OCI-LY3 (cell line): ENCODE data around the gene CXCL6.

Source experiments
- H2AFZ ChIP-seq: fragments of 200-600, 300-600 bp; shearing (Covaris generic); 2 replicates; pipeline ENCODE4 v1.6.0; 2014; ENCODE audit warnings: antibody characterized with exemption, low read depth, low read length
- H3K27ac ChIP-seq: fragments of 200-600, 300-600 bp; sonication (generic); 2 replicates; pipeline ENCODE4 v1.5.1; 2014; ENCODE audit warnings: mild to moderate bottlenecking, low read length, moderate library complexity, mixed read lengths
- H3K27me3 ChIP-seq: fragments of 200-600, 300-600 bp; sonication (generic); 2 replicates; pipeline ENCODE4 v1.6.1; 2014; ENCODE audit warnings: low read depth, low read length, mixed read lengths
- H3K36me3 ChIP-seq: fragments of 200-600, 300-600 bp; sonication (generic); replicated peaks from 2 replicates; pipeline ENCODE3; 2014; ENCODE audit warnings: low read depth, low read length, mixed read lengths
- H3K4me1 ChIP-seq: fragments of 300-600, 200-600 bp; sonication (generic); 2 replicates; pipeline ENCODE4 v1.6.1; 2014; ENCODE audit warnings: low read length, mixed read lengths
- H3K4me2 ChIP-seq: fragments of 200-600, 300-600 bp; sonication (generic); 2 replicates; pipeline ENCODE4 v1.6.1; 2014; ENCODE audit warnings: low read length, mixed read lengths
- H3K4me3 ChIP-seq: fragments of 300-600, 200-600 bp; sonication (generic); 2 replicates; pipeline ENCODE4 v1.5.1; 2014; ENCODE audit warnings: antibody characterized with exemption, mild to moderate bottlenecking, low read length, moderate library complexity
- H3K79me2 ChIP-seq: fragments of 300-600, 200-600 bp; shearing (Covaris generic); 2 replicates; pipeline ENCODE4 v1.6.1; 2014; ENCODE audit warnings: mild to moderate bottlenecking, low read length, mixed read lengths
- H3K9ac ChIP-seq: fragments of 300-600, 200-600 bp; shearing (Covaris generic); 2 replicates; pipeline ENCODE4 v1.6.0; 2014; ENCODE audit warnings: mild to moderate bottlenecking, low read length, moderate library complexity
- H3K9me3 ChIP-seq: fragments of 200-600, 300-600 bp; shearing (Covaris generic); 2 replicates; pipeline ENCODE4 v1.6.1; 2014; ENCODE audit warnings: low read length, mixed read lengths; ENCODE audit not compliant: insufficient read depth
- H4K20me1 ChIP-seq: fragments of 200-600, 300-600 bp; sonication (generic); 2 replicates; pipeline ENCODE4 v1.6.1; 2016; ENCODE audit warnings: low read length, mixed read lengths; ENCODE audit not compliant: insufficient read depth
- EZH2phosphoT487 ChIP-seq: fragments of 200-600 bp; shearing (Covaris generic); IDR thresholded peaks from 2 replicates; pipeline ENCODE4 v1.6.1; 2018; ENCODE audit warnings: antibody characterized with exemption, mixed run types, low read depth
- TF ChIP-seq, protein P1 (sequence below): fragments of 200-600, 300-600 bp; sonication (generic); IDR thresholded peaks from 2 replicates; pipeline ENCODE4 v1.5.1; 2014; ENCODE audit warnings: antibody characterized with exemption, low read length, low read depth

The CXCL6 gene

DNA sequence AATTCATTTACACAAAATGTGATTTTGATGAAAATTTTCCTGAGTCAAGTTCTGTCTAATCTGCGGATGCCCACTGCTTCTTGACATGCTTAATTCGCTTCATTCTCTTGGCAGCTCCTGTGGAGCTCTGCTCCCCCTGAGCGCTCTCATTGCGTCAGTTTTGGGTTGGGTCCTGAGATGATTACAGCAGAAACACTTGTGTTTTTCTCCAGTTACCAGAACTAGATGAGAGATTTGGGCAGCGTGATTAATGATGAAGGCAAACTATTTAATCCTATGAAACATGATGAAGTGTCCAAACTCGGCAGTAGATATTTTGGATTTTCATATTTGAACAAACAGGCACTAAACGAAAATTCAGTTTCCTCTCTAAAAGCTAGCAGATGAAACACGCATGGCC lies 28.5 kb downstream of the CXCL6 start:
- Histone ChIP-seq H2AFZ (no peak overlapping the region), H3K4me1 (no peaks in the 10 kb centered on the region), H3K36me3 (no peaks in the 10 kb centered on the region), H3K27me3 (peaks cover 5% of the 10 kb centered on the region; the same call in 1 of the 2 replicates), H3K4me3 (no peak overlapping the region), H4K20me1 (no peaks in the 10 kb centered on the region), H3K79me2 (no peaks in the 10 kb centered on the region), H3K27ac (no peak overlapping the region), H3K9me3 (no peaks in the 10 kb centered on the region), H3K9ac (no peak overlapping the region), H3K4me2 (no peak overlapping the region)
- TF ChIP-seq, protein P1, sequence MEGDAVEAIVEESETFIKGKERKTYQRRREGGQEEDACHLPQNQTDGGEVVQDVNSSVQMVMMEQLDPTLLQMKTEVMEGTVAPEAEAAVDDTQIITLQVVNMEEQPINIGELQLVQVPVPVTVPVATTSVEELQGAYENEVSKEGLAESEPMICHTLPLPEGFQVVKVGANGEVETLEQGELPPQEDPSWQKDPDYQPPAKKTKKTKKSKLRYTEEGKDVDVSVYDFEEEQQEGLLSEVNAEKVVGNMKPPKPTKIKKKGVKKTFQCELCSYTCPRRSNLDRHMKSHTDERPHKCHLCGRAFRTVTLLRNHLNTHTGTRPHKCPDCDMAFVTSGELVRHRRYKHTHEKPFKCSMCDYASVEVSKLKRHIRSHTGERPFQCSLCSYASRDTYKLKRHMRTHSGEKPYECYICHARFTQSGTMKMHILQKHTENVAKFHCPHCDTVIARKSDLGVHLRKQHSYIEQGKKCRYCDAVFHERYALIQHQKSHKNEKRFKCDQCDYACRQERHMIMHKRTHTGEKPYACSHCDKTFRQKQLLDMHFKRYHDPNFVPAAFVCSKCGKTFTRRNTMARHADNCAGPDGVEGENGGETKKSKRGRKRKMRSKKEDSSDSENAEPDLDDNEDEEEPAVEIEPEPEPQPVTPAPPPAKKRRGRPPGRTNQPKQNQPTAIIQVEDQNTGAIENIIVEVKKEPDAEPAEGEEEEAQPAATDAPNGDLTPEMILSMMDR = no peak
- no peak for TF ChIP-seq EZH2phosphoT487

DNA sequence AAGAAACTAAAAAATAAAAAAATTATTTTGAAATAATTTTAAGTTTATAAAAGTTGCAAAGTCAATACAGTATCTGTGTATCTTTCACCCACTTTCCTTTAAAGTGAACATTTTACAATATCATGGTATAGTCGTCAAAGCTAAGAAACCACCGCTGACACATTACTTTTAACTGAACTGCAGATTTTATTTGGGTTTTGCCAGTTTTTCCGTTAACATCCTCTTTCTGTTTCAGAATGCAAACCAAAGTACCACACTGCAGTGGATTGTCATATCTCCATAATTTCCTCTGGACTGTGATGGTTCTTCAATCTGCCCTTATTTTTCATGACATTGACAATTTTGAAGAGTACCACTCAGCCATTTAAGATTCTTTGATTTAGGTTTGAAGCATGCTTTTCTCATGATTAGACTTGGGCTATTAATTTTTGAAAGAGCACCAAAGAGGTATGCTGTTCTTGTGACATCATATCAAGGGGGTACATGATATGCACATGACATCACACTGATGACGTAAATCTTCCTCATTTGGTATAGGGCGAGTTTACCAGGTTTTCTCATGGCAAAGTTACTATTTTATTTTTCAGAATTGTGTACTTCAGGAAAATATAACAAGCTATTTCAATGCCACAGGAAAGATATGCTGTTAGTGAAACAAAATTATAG lies 29.1 kb downstream of the CXCL6 start:
- Histone ChIP-seq H3K4me3 (no peak overlapping the region), H4K20me1 (no peaks in the 10 kb centered on the region), H3K9ac (no peak overlapping the region), H3K4me2 (no peak overlapping the region), H3K36me3 (no peaks in the 10 kb centered on the region), H2AFZ (no peak overlapping the region), H3K4me1 (no peaks in the 10 kb centered on the region), H3K79me2 (no peaks in the 10 kb centered on the region), H3K9me3 (no peaks in the 10 kb centered on the region), H3K27me3 (peaks cover 5% of the 10 kb centered on the region; the same call in 1 of the 2 replicates), H3K27ac (no peak overlapping the region)
- no peak for TF ChIP-seq EZH2phosphoT487
- TF ChIP-seq, protein P1 = no peak

DNA sequence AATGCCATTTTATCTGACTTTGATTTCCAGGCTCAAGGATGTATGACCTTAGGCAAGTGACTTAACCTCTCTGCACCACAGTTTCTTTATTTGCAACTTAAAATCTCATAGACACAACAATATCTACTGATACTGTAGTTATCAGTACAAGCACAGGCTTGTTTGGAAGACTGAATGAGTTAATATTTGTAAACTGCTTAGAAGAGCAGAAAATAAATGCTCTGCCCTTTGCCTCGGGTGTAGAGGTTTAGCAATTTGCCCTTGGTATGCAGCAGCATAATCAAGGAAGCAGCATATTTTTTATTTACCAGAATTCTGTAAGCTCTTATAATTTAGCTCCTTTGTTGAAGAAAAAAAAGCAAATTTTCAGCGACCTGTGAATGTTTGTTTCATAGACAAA lies 29.8 kb downstream of the CXCL6 start:
- Histone ChIP-seq H4K20me1 (no peaks in the 10 kb centered on the region), H3K27ac (no peak overlapping the region), H3K4me1 (no peaks in the 10 kb centered on the region), H3K4me3 (no peak overlapping the region), H3K9me3 (no peaks in the 10 kb centered on the region), H3K27me3 (peaks cover 5% of the 10 kb centered on the region; the same call in 1 of the 2 replicates), H3K4me2 (no peak overlapping the region), H2AFZ (no peak overlapping the region), H3K36me3 (no peaks in the 10 kb centered on the region), H3K9ac (no peak overlapping the region), H3K79me2 (no peaks in the 10 kb centered on the region)
- TF ChIP-seq, protein P1 = no peak
- TF ChIP-seq EZH2phosphoT487 = no peak

DNA sequence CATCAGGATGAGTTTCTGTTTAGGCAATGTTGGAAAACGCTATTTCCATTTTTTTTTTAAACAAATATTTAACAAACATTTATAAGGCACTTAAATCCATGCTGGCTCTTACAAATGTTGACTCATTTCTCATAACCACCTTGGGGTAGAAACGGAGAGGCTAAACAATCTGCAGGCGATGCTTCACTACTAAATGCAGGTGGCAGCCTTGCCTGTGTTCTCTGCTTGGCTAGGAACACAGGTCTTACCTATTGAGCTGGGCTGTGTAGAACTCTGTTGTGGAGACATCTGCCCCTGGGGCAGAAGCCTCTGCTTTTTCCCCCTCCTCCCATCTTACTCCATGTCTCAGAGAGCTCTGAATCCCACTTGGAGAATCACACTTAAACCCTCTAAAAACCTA lies 31.3 kb downstream of the CXCL6 start:
- no peaks in the 10 kb centered on the region for H3K79me2 ChIP-seq
- no peaks in the 10 kb centered on the region for H3K4me1 ChIP-seq
- H3K9ac ChIP-seq = no peak overlapping the region
- no peaks in the 10 kb centered on the region for H3K9me3 ChIP-seq
- peaks cover 5% of the 10 kb centered on the region; the same call in 1 of the 2 replicates for H3K27me3 ChIP-seq
- no peaks in the 10 kb centered on the region for H3K36me3 ChIP-seq
- no peak overlapping the region for H3K27ac ChIP-seq
- no peak for TF ChIP-seq EZH2phosphoT487
- TF ChIP-seq, protein P1 = no peak; the same call in 1 of the 2 replicates
- no peaks in the 10 kb centered on the region for H4K20me1 ChIP-seq
- H3K4me3 ChIP-seq = no peak overlapping the region
- no peak overlapping the region for H2AFZ ChIP-seq
- H3K4me2 ChIP-seq = no peak overlapping the region
